ENCODE measurements around the gene CASP9.

The CASP9 gene

DNA sequence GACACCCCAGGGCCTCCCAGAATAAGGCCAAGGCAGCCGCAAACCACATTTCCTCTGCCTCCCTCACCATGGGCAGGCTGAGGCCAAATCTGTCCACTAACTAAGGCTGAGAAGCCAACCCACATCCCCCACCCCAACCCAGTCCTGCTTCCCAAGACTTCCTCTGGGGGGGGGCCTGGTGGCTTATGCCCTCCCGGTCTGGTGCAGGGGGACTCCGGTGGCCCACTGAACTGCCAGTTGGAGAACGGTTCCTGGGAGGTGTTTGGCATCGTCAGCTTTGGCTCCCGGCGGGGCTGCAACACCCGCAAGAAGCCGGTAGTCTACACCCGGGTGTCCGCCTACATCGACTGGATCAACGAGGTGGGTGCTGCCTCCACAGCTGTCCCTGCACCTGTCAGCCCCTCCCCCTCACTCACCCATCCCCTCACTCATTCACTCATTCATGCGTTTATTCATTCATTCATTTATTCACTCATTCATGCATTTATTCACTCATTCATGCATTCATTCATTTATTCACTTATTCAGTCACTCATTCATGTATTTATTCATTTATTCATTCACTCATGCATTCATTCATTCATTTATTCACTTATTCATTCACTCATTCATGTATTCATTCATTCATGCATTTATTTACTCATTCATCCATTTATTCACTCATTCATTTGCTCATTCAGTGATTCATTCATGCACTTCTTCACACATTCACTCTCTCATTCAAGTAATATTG is 78.5 kb downstream of the CASP9 start:
- no peak for DNase-seq (ENCODE audit: low spot score)

DNA sequence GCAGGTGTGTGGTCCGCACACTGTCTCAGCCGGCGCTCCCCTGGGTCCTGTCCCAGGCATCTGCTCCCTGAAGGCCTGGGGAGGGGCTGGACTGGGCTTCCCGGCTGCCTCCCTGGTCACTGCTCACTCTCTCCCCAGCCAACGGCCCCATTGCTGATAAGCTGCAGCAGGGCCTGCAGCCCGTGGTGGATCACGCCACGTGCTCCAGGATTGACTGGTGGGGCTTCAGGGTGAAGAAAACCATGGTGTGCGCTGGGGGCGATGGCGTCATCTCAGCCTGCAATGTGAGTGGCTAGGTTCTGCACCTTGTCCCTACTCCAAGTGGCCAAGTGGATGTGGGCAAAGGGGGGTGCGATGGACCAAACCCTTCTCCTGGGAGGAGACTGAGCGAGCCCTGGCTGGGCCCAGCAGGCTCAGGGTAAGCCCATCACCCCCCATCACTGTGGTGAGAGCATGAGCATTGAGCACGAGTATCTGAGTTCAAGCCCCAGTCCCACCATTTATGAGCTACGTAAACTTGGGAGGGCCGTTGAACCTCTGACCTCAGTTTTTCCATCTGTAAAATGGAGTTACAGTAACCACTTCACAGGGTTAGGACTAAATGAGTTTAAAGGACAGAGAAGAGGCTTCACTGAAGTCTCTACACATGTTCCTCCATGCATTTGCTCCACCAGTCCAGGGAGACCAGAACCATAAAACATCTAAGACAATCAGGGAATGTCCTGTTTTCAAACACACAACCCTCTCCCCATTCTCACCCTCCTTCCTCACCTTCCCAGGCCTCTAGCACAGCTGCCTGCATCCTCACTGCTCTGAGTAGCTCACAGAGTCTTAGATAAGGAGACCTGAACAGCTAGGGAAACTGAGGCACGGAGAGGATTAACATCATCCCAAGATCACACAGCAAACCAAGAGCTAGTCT is 79.3 kb downstream of the CASP9 start:
- DNase-seq (ENCODE audit: low spot score) = no peak

DNA sequence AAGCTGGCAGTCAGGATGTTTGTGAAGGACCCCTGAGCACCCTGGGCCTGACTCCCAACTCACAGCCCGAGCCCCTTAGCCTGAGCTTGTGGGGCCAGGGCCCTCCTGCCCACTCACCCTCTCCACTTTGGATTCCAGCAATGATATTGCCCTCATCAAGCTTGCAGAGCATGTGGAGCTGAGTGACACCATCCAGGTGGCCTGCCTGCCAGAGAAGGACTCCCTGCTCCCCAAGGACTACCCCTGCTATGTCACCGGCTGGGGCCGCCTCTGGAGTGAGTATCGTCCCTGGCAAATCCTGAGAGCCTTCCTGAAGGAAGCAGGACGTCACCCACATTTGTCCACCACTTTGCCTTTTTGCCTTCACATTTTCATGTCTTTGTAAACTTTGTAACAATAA is 80.7 kb downstream of the CASP9 start:
- DNase-seq (ENCODE audit: low spot score) = no peak

DNA sequence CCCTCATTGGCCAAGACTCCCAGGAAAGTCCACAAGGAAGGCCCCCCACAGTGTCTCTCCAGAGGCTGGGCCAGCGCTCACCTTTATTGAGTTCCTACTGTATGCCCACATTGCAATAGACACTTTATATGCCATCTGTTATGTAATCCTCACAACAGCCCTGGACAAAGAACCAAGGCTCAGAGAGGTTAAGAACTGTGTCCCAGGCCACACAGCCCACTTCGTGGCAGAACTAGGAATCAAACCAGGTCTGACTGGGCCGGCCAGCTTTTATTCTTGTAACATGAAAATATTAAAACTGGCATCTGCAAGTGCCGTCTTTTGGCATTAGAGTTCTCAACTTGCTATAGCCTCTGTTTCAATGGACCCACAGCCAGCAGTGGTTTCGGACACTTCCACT is 81.3 kb downstream of the CASP9 start:
- no peak for DNase-seq (ENCODE audit: low spot score)

DNA sequence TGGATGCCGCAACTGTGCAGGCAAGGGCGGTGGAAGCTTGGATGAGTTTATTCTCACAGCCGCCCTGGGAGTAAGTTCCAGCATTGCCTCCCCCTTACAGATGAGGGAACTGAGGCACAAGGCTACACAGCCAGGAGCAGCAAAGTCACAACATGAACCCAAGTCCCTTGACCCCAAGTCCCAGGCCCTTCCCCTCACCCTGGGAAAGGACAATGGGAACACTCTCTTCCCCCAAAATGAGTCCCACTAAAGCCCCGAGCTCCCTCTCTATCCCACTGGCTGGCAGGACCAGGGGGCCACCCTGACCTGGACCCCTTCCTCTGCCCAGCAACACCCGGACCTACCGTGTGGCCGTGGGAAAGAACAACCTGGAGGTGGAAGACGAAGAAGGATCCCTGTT is 81.9 kb downstream of the CASP9 start:
- DNase-seq (ENCODE audit: low spot score) = no peak

Data from RKO (cell line).